HepG2 (cell line): Measurements from ENCODE around the gene SAMD10. TPM values are rescaled to one million over a fixed set of nuclear protein-coding genes. Genes with fewer than 3 reads are reported as not detected.
A peak's percentile ranks its signal among the peaks of the same experiment; 100 is the strongest.

ENCODE experiments used
- ATAC-seq: fragments of 200-7000 bp; cut with Tn5 transposase; 3 replicates; pipeline ENCODE4 v1.9.1; 2020; ENCODE audit warnings: mild to moderate bottlenecking, moderate library complexity
- BruUV-seq: library from RNA; stranded (reverse); fragments of 400-500 nt; replicated peaks from 2 replicates; lab custom pipeline; 2021; lab: Mats Ljungman, UMichigan
- CTCF ChIA-PET: fragments of 300-600 bp; formaldehyde crosslinking; extraction: SDS; loops from one replicate; lab custom pipeline; 2021; ENCODE audit warnings: low total read pairs, inconsistent platforms, low intra/inter-chr PET ratio; lab: Yijun Ruan, JAX
- POLR2A ChIA-PET: fragments of 350-600 bp; sonication (Branson Sonifier 250); formaldehyde crosslinking; loops from one replicate; lab custom pipeline; 2020; ENCODE audit warnings: antibody characterized with exemption, inconsistent platforms; lab: Yijun Ruan, JAX
- DNase-seq: peaks from one replicate; pipeline ENCODE4 v3.0.0-alpha.2; 2015; ENCODE audit warnings: low spot score
- FAIRE-seq: peaks from 3 replicates; lab custom pipeline; 2011; peaks lifted over from hg19 to GRCh38; lab: Jason Lieb, UNC
- H2AFZ ChIP-seq: one replicate; pipeline ENCODE4 v1.6.1; 2011; ENCODE audit warnings: low read length, inconsistent platforms
- H3K27ac ChIP-seq: fragments of 300-600 bp; 3 replicates; pipeline ENCODE4 v1.8.0; 2011; ENCODE audit warnings: mixed run types, mild to moderate bottlenecking, mixed read lengths, low read length, inconsistent platforms; ENCODE audit not compliant: insufficient read depth; ENCODE audit errors: extremely low read length
- H3K27me3 ChIP-seq, 2 experiments: fragments of 200-600 bp in 1 of 2; 2 replicates in 1 of 2; 3 replicates in 1 of 2; pipeline versions ENCODE4 v1.6.0 to v1.8.0; 2011; ENCODE audit warnings: low read length in 2 of 2, mild to moderate bottlenecking in 2 of 2, moderate library complexity in 2 of 2, inconsistent platforms in 1 of 2; ENCODE audit not compliant: insufficient read depth in 2 of 2, control insufficient read depth in 1 of 2
- H3K36me3 ChIP-seq, 2 experiments: fragments of 200-600 bp in 1 of 2; replicated peaks in 1 of 2; 2 replicates in 1 of 2; 3 replicates in 1 of 2; pipeline versions ENCODE4 v1.5.1 to v1.8.0; 2011; ENCODE audit warnings: low read length in 2 of 2, inconsistent platforms in 1 of 2; ENCODE audit not compliant: insufficient read depth in 2 of 2, control insufficient read depth in 1 of 2
- H3K4me1 ChIP-seq: 2 replicates; pipeline ENCODE4 v1.5.1; 2012; ENCODE audit warnings: low read length, inconsistent platforms; ENCODE audit not compliant: insufficient read depth
- H3K4me2 ChIP-seq: 2 replicates; pipeline ENCODE4 v1.6.0; 2011; ENCODE audit warnings: low read depth, low read length, inconsistent platforms
- H3K4me3 ChIP-seq, 3 experiments: fragments of 200-600 bp in 1 of 3; sonication (generic), shearing (Covaris generic) in 1 of 3; replicated peaks in 1 of 3; 2 replicates each; pipeline ENCODE4 v1.5.1; 2011 to 2016; ENCODE audit warnings: low read length in 3 of 3, inconsistent platforms in 2 of 3, low read depth in 2 of 3, mild to moderate bottlenecking in 2 of 3, control low read depth in 1 of 3, mixed read lengths in 1 of 3; ENCODE audit not compliant: insufficient read depth in 1 of 3
- H3K79me2 ChIP-seq: one replicate; pipeline ENCODE4 v1.6.1; 2011; ENCODE audit warnings: low read length, inconsistent platforms; ENCODE audit not compliant: insufficient read depth
- H3K9ac ChIP-seq: 2 replicates; pipeline ENCODE4 v1.6.0; 2011; ENCODE audit warnings: mild to moderate bottlenecking, low read depth, low read length, inconsistent platforms; ENCODE audit not compliant: insufficient read depth
- H3K9me3 ChIP-seq: 2 replicates; pipeline ENCODE4 v1.5.1; 2012; ENCODE audit warnings: mild to moderate bottlenecking, low read length
- H4K20me1 ChIP-seq: 2 replicates; pipeline ENCODE4 v1.6.0; 2011; ENCODE audit warnings: inconsistent platforms, mild to moderate bottlenecking, low read length, moderate library complexity; ENCODE audit not compliant: insufficient read depth
- AKAP8 ChIP-seq: sonication (generic); formaldehyde crosslinking; IDR thresholded peaks from 2 replicates; pipeline ENCODE4 v1.5.1; 2020; ENCODE audit warnings: mild to moderate bottlenecking, missing genetic modification reagents
- CSRNP1 ChIP-seq: sonication (generic); formaldehyde crosslinking; IDR thresholded peaks from 2 replicates; pipeline ENCODE4 v1.8.1; 2023; ENCODE audit warnings: mild to moderate bottlenecking, missing genetic modification reagents
- E2F5 ChIP-seq: sonication (generic); formaldehyde crosslinking; conservative IDR thresholded peaks from 2 replicates; pipeline ENCODE4 v1.4.0; 2020; ENCODE audit warnings: missing genetic modification reagents
- EED ChIP-seq: sonication (generic); formaldehyde crosslinking; IDR thresholded peaks from 2 replicates; pipeline ENCODE4 v1.5.0; 2020; ENCODE audit warnings: mild to moderate bottlenecking, missing genetic modification reagents
- HNRNPL ChIP-seq: fragments of 200-400 bp; formaldehyde crosslinking; IDR thresholded peaks from 2 replicates; pipeline ENCODE4 v1.6.1; 2017; ENCODE audit warnings: mild to moderate bottlenecking, low read depth, low read length
- HOXA3 ChIP-seq: sonication (generic); formaldehyde crosslinking; IDR thresholded peaks from 2 replicates; pipeline ENCODE4 v1.5.0; 2020; ENCODE audit warnings: missing genetic modification reagents
- MAFK ChIP-seq, 2 experiments: IDR thresholded peaks in 1 of 2; conservative IDR thresholded peaks in 1 of 2; 2 replicates each; pipeline ENCODE4 v1.6.1; 2011; ENCODE audit warnings: improper control_type of control experiment in 2 of 2, low read length in 2 of 2
- MTA1 ChIP-seq: sonication (generic); formaldehyde crosslinking; IDR thresholded peaks from 2 replicates; pipeline ENCODE4 v1.4.0; 2020; ENCODE audit warnings: missing genetic modification reagents, mild to moderate bottlenecking, borderline replicate concordance
- PCBP1 ChIP-seq: fragments of 200-400 bp; formaldehyde crosslinking; IDR thresholded peaks from 2 replicates; pipeline ENCODE4 v1.6.1; 2017; ENCODE audit warnings: mild to moderate bottlenecking, low read depth, low read length, borderline replicate concordance
- POLR2A ChIP-seq, 2 experiments: IDR thresholded peaks; 2 replicates each; pipeline ENCODE4 v1.6.1; 2011; ENCODE audit warnings: low read depth in 2 of 2, low read length in 2 of 2, mild to moderate bottlenecking in 1 of 2, moderate library complexity in 1 of 2; ENCODE audit not compliant: insufficient read depth in 1 of 2
- SP1 ChIP-seq, 2 experiments: fragments of 450-650 bp in 1 of 2; sonication (generic) in 1 of 2; formaldehyde crosslinking in 1 of 2; IDR thresholded peaks; 2 replicates each; pipeline versions ENCODE4 v1.4.0 to v1.6.1; 2016 to 2020; ENCODE audit warnings: missing genetic modification reagents in 1 of 2
- YY1 ChIP-seq: IDR thresholded peaks from 2 replicates; pipeline ENCODE4 v1.6.1; 2011; ENCODE audit warnings: low read length, low read depth, moderate library complexity, mild to moderate bottlenecking; ENCODE audit not compliant: insufficient read depth, insufficient replicate concordance
- ZBTB33 ChIP-seq: sonication (generic); formaldehyde crosslinking; IDR thresholded peaks from 2 replicates; pipeline ENCODE4 v1.4.0; 2020; ENCODE audit warnings: missing genetic modification reagents
- ZBTB4 ChIP-seq: sonication (generic); formaldehyde crosslinking; IDR thresholded peaks from 2 replicates; pipeline ENCODE4 v1.4.0; 2020; ENCODE audit warnings: missing genetic modification reagents, mild to moderate bottlenecking, borderline replicate concordance
- ZBTB42 ChIP-seq: sonication (generic); formaldehyde crosslinking; IDR thresholded peaks from 2 replicates; pipeline ENCODE4 v1.5.0; 2020; ENCODE audit warnings: mild to moderate bottlenecking, missing genetic modification reagents
- ZC3H13 ChIP-seq: sonication (generic); formaldehyde crosslinking; IDR thresholded peaks from 2 replicates; pipeline ENCODE4 v1.8.1; 2023; ENCODE audit warnings: mild to moderate bottlenecking, missing genetic modification reagents, moderate library complexity
- WGBS: methylation state at CpG from one replicate; pipeline ENCODE4 v1.1.6; 2017; ENCODE audit warnings: low lambda C conversion rate; 5-methylcytosine and 5-hydroxymethylcytosine counted together
- in situ Hi-C: cut with HindIII; loops from 2 replicates; pipeline ENCODE4 v1.10.0; 2017; ENCODE audit warnings: low pct_unique_long_range_greater_than_20kb; ENCODE audit not compliant: extremely low pct_ligation_motif_present
- intact Hi-C: fragments of 100-400 bp; cut with micrococcal nuclease; formaldehyde crosslinking; loops from one replicate; pipeline ENCODE4 v1.10.0; 2022; ENCODE audit not compliant: unreplicated experiment
- polyA plus RNA-seq, 8 experiments: library from polyadenylated mRNA; depleted of rRNA in 3 of 8; stranded (reverse) in 7 of 8; unstranded in 1 of 8; fragments of >200 nt; fragmentation: Illumina TruSeq in 4 of 8; extraction: Trizol in 4 of 8; gene quantifications; 2 replicates each; pipeline versions ENCODE4 v1.2.1 to v1.2.3, GENCODE V29; 2011 to 2016; ENCODE audit warnings: low read depth in 4 of 8, missing spikeins in 1 of 8, mixed read lengths in 1 of 8; ENCODE audit not compliant: insufficient read depth in 1 of 8
- total RNA-seq, 5 experiments: library from RNA; depleted of rRNA; stranded (reverse); fragments of >200 nt; fragmentation: Illumina TruSeq; extraction: Trizol; gene quantifications; 2 replicates each; pipeline ENCODE4 v1.2.3, GENCODE V29; 2016; ENCODE audit warnings: low read depth in 1 of 5

SAMD10 gene
- total and polyA plus RNA-seq, 2 of the 13 experiments (the other 11 are each of a cell fraction or from before 2014, with no cell fraction given): 6.1 to 11.0 TPM

- H3K27me3 ChIP-seq: no peaks in the 10 kb centered on the region
- in situ Hi-C loops: no loop called here
- BruUV-seq: TSS peak; percentile 48
- no peak overlapping the region for H2AFZ ChIP-seq
- H3K4me1 ChIP-seq: no peaks in the 10 kb centered on the region
- ATAC-seq: no peak
- no peak for DNase-seq
- intact Hi-C loops: no loop called here
- H3K79me2 ChIP-seq: no peaks in the 10 kb centered on the region
- ChIA-PET CTCF (no interaction called here), POLR2A (interaction anchor here (0.9 kb wide), 1 partner anchor 16 kb away, joined by 4 read pairs; the partner anchor contains the start of gene UCKL1)
- peaks cover 22% of the 10 kb centered on the region; the same call in 1 of the 2 replicates for H4K20me1 ChIP-seq
- H3K36me3 ChIP-seq: peaks cover 48 to 76% of the 10 kb centered on the region in 2 experiments
- H3K9me3 ChIP-seq: no peaks in the 10 kb centered on the region
- no peak for FAIRE-seq
- no peak overlapping the region for H3K9ac ChIP-seq
- H3K27ac ChIP-seq: no peak overlapping the region
- WGBS: 98% methylated on average over 20 of the region's 23 CpGs
- no peak overlapping the region for H3K4me2 ChIP-seq
- no peak overlapping the region for H3K4me3 ChIP-seq
- TF ChIP-seq PCBP1 (0 out of 2 replicates have a peak, but pooled peaks have one; percentile 30), ZC3H13 (0 out of 2 replicates have a peak, but pooled peaks have one; percentile 19), MTA1 (0 out of 2 replicates have a peak, but pooled peaks have one; percentile 15), YY1 (peak; percentile 29), CSRNP1 (no peak), ZBTB33 (CRISPR knock-in tag) (peak; percentile 79), POLR2A (IDR thresholded peaks at IDR 0.05; ENCODE audit: insufficient read depth in 1 of 2, low read depth in 2 of 2, low read length in 2 of 2) (peak in 1 of 2 experiments; percentile 54; a peak in 2 of 4 replicates), AKAP8 (peak; percentile 88; the same call in 1 of the 2 replicates), ZBTB42 (CRISPR knock-in tag) (no peak), EED (CRISPR knock-in tag) (0 out of 2 replicates have a peak, but pooled peaks have one; percentile 66), SP1 (IDR thresholded peaks at IDR 0.05) (no peak), SP1 (CRISPR knock-in tag; IDR thresholded peaks at IDR 0.05) (0 out of 2 replicates have a peak, but pooled peaks have one; percentile 1), E2F5 (no peak), HOXA3 (CRISPR knock-in tag) (peak; percentile 48; the same call in 1 of the 2 replicates), ZBTB4 (CRISPR knock-in tag) (0 out of 2 replicates have a peak, but pooled peaks have one; percentile 55), MAFK (conservative IDR thresholded peaks at IDR 0.05 in 1 of 2, IDR thresholded peaks at IDR 0.05 in 1 of 2; ENCODE audit: low read length in 2 of 2) (no peak), HNRNPL (0 out of 2 replicates have a peak, but pooled peaks have one; percentile 15)
Measured at GRCh38 chr20:63940071-63940471, 39.4 kb downstream of the SAMD10 start.
